ENCODE measurements around the gene LRRN4.
"Not testable (repeated sequence)": the region's sequence is repeated elsewhere in the genome, so short reads cannot be mapped to it uniquely, and the experiment has no call there.

Gene LRRN4

GRCh38 chr20:6074145-6074561, 20.3 kb upstream of the LRRN4 start:
- H3K27ac Mint-ChIP-seq = no peak overlapping the region
- DNase-seq = no peak
- H3K9me3 Mint-ChIP-seq = no peaks in the 10 kb centered on the region
- no peak overlapping the region for H3K4me3 Mint-ChIP-seq
- peaks cover 4% of the 10 kb centered on the region for H3K27me3 Mint-ChIP-seq
- no peaks in the 10 kb centered on the region for H3K36me3 Mint-ChIP-seq (ENCODE audit: low read depth)
- no peaks in the 10 kb centered on the region for H3K4me1 Mint-ChIP-seq (ENCODE audit: low read depth)

- Mint-ChIP-seq H3K27ac (no peak overlapping the region), H3K4me1 (ENCODE audit: low read depth) (no peaks in the 10 kb centered on the region), H3K9me3 (no peaks in the 10 kb centered on the region), H3K27me3 (no peaks in the 10 kb centered on the region), H3K36me3 (ENCODE audit: low read depth) (no peaks in the 10 kb centered on the region), H3K4me3 (no peak overlapping the region)
- DNase-seq = no peak
Measured at GRCh38 chr20:6070829-6071695, 17.2 kb upstream of the LRRN4 start.

- Mint-ChIP-seq H3K27ac (no peak overlapping the region), H3K9me3 (no peaks in the 10 kb centered on the region), H3K4me1 (ENCODE audit: low read depth) (no peaks in the 10 kb centered on the region), H3K36me3 (ENCODE audit: low read depth) (no peaks in the 10 kb centered on the region), H3K27me3 (no peaks in the 10 kb centered on the region), H3K4me3 (no peak overlapping the region)
- DNase-seq = no peak
Measured at GRCh38 chr20:6069669-6070068, 15.8 kb upstream of the LRRN4 start.

GRCh38 chr20:6067763-6068318, 14.0 kb upstream of the LRRN4 start:
- H3K4me1 Mint-ChIP-seq (ENCODE audit: low read depth) = no peaks in the 10 kb centered on the region
- DNase-seq = no peak
- H3K9me3 Mint-ChIP-seq = no peaks in the 10 kb centered on the region
- no peak overlapping the region for H3K4me3 Mint-ChIP-seq
- H3K36me3 Mint-ChIP-seq (ENCODE audit: low read depth) = no peaks in the 10 kb centered on the region
- H3K27ac Mint-ChIP-seq = no peak overlapping the region
- no peaks in the 10 kb centered on the region for H3K27me3 Mint-ChIP-seq

- H3K4me3 Mint-ChIP-seq = no peak overlapping the region
- H3K9me3 Mint-ChIP-seq = no peaks in the 10 kb centered on the region
- H3K27ac Mint-ChIP-seq = no peak overlapping the region
- no peaks in the 10 kb centered on the region for H3K36me3 Mint-ChIP-seq (ENCODE audit: low read depth)
- H3K4me1 Mint-ChIP-seq (ENCODE audit: low read depth) = no peaks in the 10 kb centered on the region
- DNase-seq = no peak
- H3K27me3 Mint-ChIP-seq = no peaks in the 10 kb centered on the region
Measured at GRCh38 chr20:6066582-6066981, 12.7 kb upstream of the LRRN4 start.

- DNase-seq = no peak
- Mint-ChIP-seq H3K4me1 (ENCODE audit: low read depth) (no peaks in the 10 kb centered on the region), H3K27ac (no peak overlapping the region), H3K27me3 (peaks cover 11% of the 10 kb centered on the region), H3K4me3 (no peak overlapping the region), H3K36me3 (ENCODE audit: low read depth) (no peaks in the 10 kb centered on the region), H3K9me3 (no peaks in the 10 kb centered on the region)
Measured at GRCh38 chr20:6061544-6061943, 7.7 kb upstream of the LRRN4 start.

- peaks cover 11% of the 10 kb centered on the region for H3K27me3 Mint-ChIP-seq
- no peaks in the 10 kb centered on the region for H3K36me3 Mint-ChIP-seq (ENCODE audit: low read depth)
- H3K4me1 Mint-ChIP-seq (ENCODE audit: low read depth) = no peaks in the 10 kb centered on the region
- no peak overlapping the region for H3K4me3 Mint-ChIP-seq
- H3K27ac Mint-ChIP-seq = no peak overlapping the region
- no peaks in the 10 kb centered on the region for H3K9me3 Mint-ChIP-seq
- DNase-seq = no peak
Measured at GRCh38 chr20:6060213-6060612, 6.4 kb upstream of the LRRN4 start.

GRCh38 chr20:6058684-6059295, 4.9 kb upstream of the LRRN4 start:
- Mint-ChIP-seq H3K36me3 (ENCODE audit: low read depth) (no peaks in the 10 kb centered on the region), H3K4me3 (no peak overlapping the region), H3K9me3 (no peaks in the 10 kb centered on the region), H3K27ac (no peak overlapping the region), H3K27me3 (peaks cover 21% of the 10 kb centered on the region), H3K4me1 (ENCODE audit: low read depth) (no peaks in the 10 kb centered on the region)
- no peak for DNase-seq

GRCh38 chr20:6057691-6058090, 3.8 kb upstream of the LRRN4 start:
- Mint-ChIP-seq H3K4me1 (ENCODE audit: low read depth) (peaks cover 3% of the 10 kb centered on the region), H3K36me3 (ENCODE audit: low read depth) (no peaks in the 10 kb centered on the region), H3K27me3 (peaks cover 32% of the 10 kb centered on the region), H3K9me3 (no peaks in the 10 kb centered on the region), H3K27ac (no peak overlapping the region), H3K4me3 (no peak overlapping the region)
- no peak for DNase-seq

GRCh38 chr20:6057139-6057538, 3.3 kb upstream of the LRRN4 start:
- Mint-ChIP-seq H3K27me3 (peaks cover 33% of the 10 kb centered on the region), H3K4me3 (no peak overlapping the region), H3K36me3 (ENCODE audit: low read depth) (no peaks in the 10 kb centered on the region), H3K4me1 (ENCODE audit: low read depth) (peaks cover 3% of the 10 kb centered on the region), H3K9me3 (no peaks in the 10 kb centered on the region), H3K27ac (no peak overlapping the region)
- DNase-seq = no peak

- no peak overlapping the region for H3K4me3 Mint-ChIP-seq
- H3K9me3 Mint-ChIP-seq = no peaks in the 10 kb centered on the region
- no peaks in the 10 kb centered on the region for H3K36me3 Mint-ChIP-seq (ENCODE audit: low read depth)
- H3K4me1 Mint-ChIP-seq (ENCODE audit: low read depth) = peaks cover 6% of the 10 kb centered on the region
- peaks cover 43% of the 10 kb centered on the region for H3K27me3 Mint-ChIP-seq
- H3K27ac Mint-ChIP-seq = no peak overlapping the region
- no peak for DNase-seq
Measured at GRCh38 chr20:6055981-6056569, 2.2 kb upstream of the LRRN4 start.

- Mint-ChIP-seq H3K4me1 (ENCODE audit: low read depth) (peaks cover 6% of the 10 kb centered on the region), H3K36me3 (ENCODE audit: low read depth) (no peaks in the 10 kb centered on the region), H3K9me3 (no peaks in the 10 kb centered on the region), H3K27me3 (peaks cover 51% of the 10 kb centered on the region), H3K27ac (no peak overlapping the region), H3K4me3 (no peak overlapping the region)
- DNase-seq = no peak
Measured at GRCh38 chr20:6055161-6055783, 1.4 kb upstream of the LRRN4 start.

- H3K9me3 Mint-ChIP-seq; H3K4me1 Mint-ChIP-seq (ENCODE audit: low read depth); H3K36me3 Mint-ChIP-seq (ENCODE audit: low read depth); H3K4me3 Mint-ChIP-seq; DNase-seq; H3K27ac Mint-ChIP-seq: not testable (repeated sequence)
- peaks cover 48% of the 10 kb centered on the region for H3K27me3 Mint-ChIP-seq
Measured at GRCh38 chr20:6054689-6055051, 810 bp upstream of the LRRN4 start.

GRCh38 chr20:6053064-6053775, 640 bp downstream of the LRRN4 start:
- Mint-ChIP-seq H3K27ac (no peak overlapping the region), H3K4me1 (ENCODE audit: low read depth) (peaks cover 6% of the 10 kb centered on the region), H3K9me3 (no peaks in the 10 kb centered on the region), H3K4me3 (no peak overlapping the region), H3K36me3 (ENCODE audit: low read depth) (no peaks in the 10 kb centered on the region), H3K27me3 (peaks cover 41% of the 10 kb centered on the region)
- DNase-seq = no peak
